GM23338 (cell line): Measurements from ENCODE around the gene CNTN1.

Experiments
- CTCF ChIP-seq, 2 experiments: fragments of 200-600 bp in 1 of 2; sonication (generic) in 1 of 2; conservative IDR thresholded peaks; 2 replicates each; pipeline versions ENCODE4 v1.5.1 to v1.6.1; 2016 to 2017; ENCODE audit warnings: antibody characterized with exemption in 2 of 2, low read depth in 2 of 2, mild to moderate bottlenecking in 2 of 2, moderate library complexity in 1 of 2
- EZH2 ChIP-seq: fragments of 200-600 bp; sonication (generic); IDR thresholded peaks from one replicate; pipeline ENCODE4 v1.8.0; 2017; ENCODE audit warnings: antibody characterized with exemption, mild to moderate bottlenecking, low read depth; ENCODE audit not compliant: unreplicated experiment
- NANOG ChIP-seq: IDR thresholded peaks from 2 replicates; pipeline ENCODE4 v1.6.1; 2016; ENCODE audit warnings: antibody characterized with exemption, borderline replicate concordance
- POLR2AphosphoS5 ChIP-seq: IDR thresholded peaks from 2 replicates; pipeline ENCODE4 v1.6.1; 2016; ENCODE audit warnings: antibody characterized with exemption, low read depth
- ZNF462 ChIP-seq: fragments of 250-450 bp; sonication (Bioruptor Pico); IDR thresholded peaks from 2 replicates; pipeline ENCODE4 v1.5.0; 2020; ENCODE audit warnings: mild to moderate bottlenecking, moderate library complexity

GRCh38 chr12:40718878-40719372 is 26.7 kb downstream of the CNTN1 start:
- TF ChIP-seq CTCF (conservative IDR thresholded peaks at IDR 0.05; ENCODE audit: low read depth in 2 of 2) (no peak), ZNF462 (CRISPR knock-in tag) (no peak), POLR2AphosphoS5 (no peak), NANOG (no peak), EZH2 (no peak)
